GM18517 (cell line): ENCODE measurements around the gene CHST13.

ENCODE experiments used
- ATAC-seq: cut with Tn5 transposase; IDR thresholded peaks from one replicate; pipeline ENCODE4 v1.9.1; 2021; ENCODE audit warnings: mild to moderate bottlenecking, moderate library complexity; ENCODE audit not compliant: unreplicated experiment

The CHST13 gene

DNA sequence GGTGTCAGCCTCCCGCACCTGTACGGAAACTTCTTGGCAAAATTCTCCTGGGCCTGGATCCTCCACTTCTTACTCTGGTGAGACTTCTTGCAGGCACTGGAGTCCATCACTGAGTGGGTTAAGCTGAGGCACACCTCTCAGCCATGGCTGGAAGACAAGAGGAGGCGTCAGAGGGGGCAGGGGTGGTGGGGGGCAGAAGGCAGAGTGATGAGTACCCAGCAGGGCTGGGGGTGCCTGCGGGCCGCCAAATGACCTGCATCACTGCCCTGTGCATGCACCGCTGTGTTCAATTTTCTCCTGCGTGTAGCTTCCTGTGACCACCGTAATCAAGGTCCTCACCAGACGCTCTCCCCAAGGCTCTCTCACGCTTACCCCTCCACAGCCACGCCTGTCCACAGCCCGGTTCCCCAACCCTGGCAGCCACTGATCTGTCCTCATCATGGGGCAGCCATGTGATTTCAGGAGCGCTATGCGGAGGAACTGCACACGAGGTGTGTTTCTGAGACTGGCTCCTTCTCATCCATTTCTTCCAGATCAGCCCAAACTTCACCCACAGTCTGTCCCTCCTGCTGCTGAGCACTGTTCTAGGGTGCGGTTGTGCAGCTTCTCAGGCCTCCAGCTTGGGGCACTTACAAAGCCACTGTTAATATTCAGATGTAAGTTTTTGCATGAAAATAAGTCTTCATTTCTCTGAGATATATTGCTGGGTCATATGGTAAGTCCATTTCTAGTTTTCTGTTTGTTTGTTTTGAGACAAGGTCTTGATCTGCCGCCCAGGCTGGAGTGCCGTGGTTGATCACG, 29.5 kb downstream of the CHST13 start:
- no peak for ATAC-seq

- no peak for ATAC-seq
These were observed 30.9 kb downstream of the CHST13 start for GRCh38 chr3:126554560-126555525.

DNA sequence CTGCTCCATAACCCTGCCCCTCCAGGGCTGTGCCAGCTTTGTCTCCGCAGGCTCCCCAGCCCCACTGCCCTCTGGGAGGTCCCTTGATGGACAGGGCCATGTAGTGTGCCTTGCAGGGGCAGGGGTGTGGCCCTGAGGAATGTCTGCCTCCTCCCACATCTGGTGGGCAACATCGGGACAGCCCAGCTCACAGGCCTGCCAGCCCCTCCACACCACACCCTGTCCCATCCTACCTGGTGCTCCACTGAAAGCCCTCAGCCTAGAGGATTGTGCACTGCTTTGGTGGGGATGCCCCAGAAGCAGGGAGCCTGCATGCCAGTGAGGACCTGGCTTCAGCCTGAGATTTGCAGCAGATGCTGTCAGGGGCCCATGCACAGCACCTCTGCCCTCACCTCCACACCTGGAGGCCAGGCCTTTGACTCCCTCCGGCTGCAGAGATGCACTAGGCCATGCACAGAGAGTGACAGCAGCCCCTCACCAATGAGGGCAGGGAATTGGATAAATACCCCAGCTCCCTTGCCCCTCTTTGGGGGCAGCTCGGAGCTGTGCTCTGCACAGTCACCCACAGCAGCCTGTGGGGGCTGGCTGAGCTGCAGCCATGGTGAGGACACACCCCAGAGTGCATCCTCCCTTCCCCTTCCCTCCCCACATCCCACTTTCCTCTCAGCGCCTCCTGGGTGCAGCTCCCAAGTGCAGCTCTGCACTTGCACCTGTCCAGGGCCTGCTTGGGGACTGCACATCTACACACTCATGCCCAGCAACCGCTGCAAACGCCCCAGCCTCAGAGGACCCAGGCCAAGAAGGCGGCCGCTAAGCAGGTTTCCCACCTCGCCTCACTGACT, 32.1 kb downstream of the CHST13 start:
- ATAC-seq = no peak

DNA sequence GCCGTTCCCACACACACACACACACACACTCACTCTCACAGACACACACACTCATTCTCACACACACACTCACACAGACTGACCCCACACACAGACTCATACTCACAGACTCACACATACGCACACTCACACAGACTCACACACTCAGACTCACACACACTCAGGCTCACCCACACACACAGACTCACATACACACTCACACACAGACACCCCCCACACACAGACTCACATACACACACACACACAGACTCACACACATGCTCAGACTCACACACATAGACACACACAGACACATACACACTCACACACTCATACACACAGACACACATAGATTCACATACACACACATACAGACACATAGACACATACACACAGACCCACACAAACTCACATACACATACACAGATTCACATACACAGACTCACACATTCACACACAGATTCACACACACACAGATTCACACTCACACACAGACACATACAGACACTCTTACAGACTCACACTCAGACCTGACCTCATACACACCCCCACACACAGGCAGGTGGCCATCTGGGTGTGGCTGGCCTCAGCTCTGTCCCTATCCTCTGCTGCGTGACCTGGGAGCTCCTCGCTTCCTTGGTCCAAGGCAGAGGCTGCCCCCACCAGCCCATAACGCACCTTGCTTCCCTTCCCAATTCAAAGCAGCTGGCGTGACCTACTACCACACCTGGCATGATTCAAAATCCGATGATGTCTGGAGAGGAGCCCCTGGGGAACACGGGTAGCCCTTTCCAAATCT, 32.9 kb downstream of the CHST13 start:
- ATAC-seq = no peak

DNA sequence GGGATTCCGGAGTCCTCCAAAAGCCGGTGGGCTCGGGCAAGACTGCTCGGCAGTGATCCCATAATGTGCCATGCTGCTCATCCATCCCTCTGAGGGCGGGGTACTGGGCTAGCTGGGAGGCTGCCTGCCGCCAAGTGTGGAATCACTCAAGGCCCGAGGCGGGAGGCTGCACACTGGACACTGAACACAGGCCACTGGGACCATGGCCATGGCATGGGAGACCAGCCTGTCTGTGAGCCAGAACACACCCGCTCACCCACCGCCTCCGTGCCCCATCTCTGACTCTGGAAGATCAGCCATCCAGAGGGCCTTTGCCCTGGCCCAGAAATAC, 33.4 kb downstream of the CHST13 start:
- ATAC-seq = no peak

- ATAC-seq = no peak
These were observed 33.8 kb downstream of the CHST13 start for GRCh38 chr3:126557761-126558160.

DNA sequence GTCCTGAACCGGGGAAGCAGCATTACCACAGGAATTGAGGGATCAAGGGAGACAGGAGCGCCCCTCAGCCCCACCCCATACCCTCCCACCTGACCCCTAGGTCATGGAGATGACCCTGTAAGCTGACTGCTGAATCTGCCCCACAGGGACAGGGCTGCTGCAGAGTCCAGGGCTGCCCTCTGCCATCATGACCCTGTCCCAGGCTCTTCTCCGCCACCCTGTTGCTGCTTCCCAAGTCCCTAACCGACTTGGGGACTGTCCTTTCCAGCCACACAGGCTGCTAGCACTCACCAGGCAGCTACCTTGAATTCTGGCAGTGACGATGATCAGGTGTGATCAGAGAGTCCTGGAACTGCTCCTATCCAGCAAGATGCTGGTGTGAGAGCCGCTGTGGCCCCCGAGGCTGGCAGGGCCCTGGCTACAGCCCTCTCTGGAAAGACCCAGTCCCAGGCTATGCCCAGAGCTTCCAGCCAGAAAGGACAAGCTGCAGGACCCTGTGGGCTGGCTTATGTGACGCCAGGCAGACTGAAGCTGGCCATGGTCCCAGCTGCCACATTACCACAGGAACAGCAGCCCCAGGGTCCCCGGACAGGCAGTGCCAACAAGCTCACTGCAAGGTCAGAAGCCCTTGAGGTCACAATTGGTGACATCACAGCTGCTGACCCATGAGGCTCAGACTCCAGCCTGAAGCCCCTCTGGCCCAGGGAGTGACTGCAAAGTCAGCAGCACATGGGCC, 34.5 kb downstream of the CHST13 start, which contains the start of gene C3orf22:
Gene C3orf22, minus strand, starts transcription at position 597 of the 736 bp plus-strand sequence. CDS start 5,542 bp downstream, outside the sequence.
- no peak for ATAC-seq

GRCh38 chr3:126562737-126563276, 38.9 kb downstream of the CHST13 start:
- ATAC-seq = no peak

- ATAC-seq = no peak
These were observed 43.9 kb downstream of the CHST13 start for GRCh38 chr3:126567696-126568438.

- no peak for ATAC-seq
These were observed 44.9 kb downstream of the CHST13 start for GRCh38 chr3:126568776-126569342.

DNA sequence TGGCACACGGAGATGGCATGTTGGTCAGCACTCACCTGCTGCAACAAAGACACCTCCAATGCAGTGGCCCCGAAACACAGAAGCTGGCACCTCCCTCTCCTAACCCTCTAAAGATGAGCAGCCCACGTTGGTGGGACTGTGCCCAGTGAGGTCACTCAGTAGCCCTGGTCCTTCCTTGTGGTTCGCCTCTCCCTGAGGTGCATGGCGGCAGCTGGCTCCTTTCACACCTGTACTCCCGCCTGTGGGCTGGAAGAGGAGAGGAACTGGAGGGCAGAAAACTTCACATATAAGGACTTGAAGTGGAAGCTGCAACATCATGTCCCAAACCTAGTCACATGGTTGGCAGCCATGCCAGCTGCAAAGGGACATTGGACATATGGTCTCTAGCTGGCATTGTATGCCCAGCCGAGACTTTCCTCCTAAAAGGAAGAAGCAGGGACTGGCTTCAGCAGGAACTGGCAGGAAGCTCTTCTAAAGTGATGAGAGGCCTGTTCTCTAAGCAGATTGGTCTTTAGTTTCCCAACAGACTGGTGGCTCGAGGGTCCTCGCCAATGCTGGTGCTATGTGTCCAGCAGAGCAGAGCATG, 45.5 kb downstream of the CHST13 start:
- no peak for ATAC-seq

DNA sequence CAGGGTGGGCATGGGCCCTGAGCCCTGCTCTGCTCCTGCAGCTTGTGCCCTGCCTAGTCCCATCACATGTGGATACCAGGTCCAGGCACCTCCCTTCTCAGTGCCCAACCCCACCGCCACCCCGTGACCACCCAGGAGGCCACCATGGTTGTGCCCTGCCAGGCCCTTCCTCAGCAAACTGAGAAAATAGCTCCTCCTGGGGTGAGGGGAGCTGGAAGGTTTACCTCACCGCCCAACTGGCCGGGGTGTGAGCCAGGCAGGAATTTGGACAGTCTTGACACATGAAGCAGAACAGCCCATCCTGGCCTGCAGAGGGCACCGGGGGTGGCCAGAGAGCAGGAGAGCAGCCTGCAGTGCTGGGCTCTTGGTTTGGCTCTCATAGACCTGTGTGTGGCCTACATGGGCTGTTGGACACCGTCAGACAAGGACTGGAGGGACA, 46.2 kb downstream of the CHST13 start:
- ATAC-seq = no peak

- ATAC-seq = no peak
These were observed 47.1 kb downstream of the CHST13 start for GRCh38 chr3:126571078-126571477.

DNA sequence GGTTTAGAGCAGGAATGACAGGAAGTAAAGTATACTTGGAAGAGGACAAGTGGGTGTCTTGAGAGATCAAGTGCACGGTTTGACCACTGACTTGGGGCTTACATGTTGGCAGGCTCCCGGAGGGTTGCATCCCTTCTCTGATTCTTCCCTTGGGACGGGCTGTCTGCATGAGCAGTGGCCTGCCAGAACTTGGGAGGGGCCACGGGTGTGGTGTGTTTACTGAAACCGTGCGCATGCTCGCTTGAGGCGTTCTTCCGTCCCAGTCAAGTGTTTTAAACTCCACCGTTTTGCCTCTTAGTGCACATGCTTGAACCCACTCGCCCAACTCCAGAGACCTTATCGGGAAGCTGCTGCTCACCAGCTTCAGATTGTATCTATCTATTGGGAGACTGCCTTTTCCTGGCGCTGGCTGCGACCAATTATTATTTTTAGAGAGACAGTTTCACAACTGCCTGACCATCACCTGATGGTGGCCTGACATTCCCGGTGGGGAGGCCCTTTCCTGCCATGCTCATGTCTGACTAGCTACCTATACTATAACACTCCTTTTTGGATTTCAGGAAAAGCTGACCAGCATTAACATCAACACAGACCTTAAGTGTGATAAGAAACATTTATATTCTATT, 49.6 kb downstream of the CHST13 start:
- no peak for ATAC-seq

- no peak for ATAC-seq
These were observed 53.3 kb downstream of the CHST13 start for GRCh38 chr3:126577261-126577660.

DNA sequence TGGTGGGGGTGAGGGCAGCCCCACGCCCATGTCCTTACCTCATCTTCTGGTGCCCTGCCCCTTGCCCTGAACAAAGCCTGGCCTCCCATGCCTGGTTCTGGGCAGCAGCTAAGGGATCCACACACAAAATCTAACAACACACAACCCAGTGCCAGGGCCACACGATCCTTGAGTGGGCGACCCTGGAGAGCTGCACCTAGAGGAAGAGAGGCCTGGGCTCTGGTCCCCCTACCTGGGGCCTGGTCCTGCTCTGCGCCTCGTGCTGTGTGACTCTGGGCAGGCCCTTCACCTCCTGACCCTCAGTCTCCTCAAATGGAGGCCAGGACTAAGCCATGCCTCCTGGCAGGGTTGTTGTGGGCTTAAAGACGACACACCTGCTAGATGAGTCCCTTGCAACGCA, 54.7 kb downstream of the CHST13 start:
- no peak for ATAC-seq

GRCh38 chr3:126580746-126581145, 56.8 kb downstream of the CHST13 start:
- ATAC-seq = no peak
